ENCODE measurements around the gene RASAL1.

Gene RASAL1, protein sequence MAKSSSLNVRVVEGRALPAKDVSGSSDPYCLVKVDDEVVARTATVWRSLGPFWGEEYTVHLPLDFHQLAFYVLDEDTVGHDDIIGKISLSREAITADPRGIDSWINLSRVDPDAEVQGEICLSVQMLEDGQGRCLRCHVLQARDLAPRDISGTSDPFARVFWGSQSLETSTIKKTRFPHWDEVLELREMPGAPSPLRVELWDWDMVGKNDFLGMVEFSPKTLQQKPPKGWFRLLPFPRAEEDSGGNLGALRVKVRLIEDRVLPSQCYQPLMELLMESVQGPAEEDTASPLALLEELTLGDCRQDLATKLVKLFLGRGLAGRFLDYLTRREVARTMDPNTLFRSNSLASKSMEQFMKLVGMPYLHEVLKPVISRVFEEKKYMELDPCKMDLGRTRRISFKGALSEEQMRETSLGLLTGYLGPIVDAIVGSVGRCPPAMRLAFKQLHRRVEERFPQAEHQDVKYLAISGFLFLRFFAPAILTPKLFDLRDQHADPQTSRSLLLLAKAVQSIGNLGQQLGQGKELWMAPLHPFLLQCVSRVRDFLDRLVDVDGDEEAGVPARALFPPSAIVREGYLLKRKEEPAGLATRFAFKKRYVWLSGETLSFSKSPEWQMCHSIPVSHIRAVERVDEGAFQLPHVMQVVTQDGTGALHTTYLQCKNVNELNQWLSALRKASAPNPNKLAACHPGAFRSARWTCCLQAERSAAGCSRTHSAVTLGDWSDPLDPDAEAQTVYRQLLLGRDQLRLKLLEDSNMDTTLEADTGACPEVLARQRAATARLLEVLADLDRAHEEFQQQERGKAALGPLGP

DNA sequence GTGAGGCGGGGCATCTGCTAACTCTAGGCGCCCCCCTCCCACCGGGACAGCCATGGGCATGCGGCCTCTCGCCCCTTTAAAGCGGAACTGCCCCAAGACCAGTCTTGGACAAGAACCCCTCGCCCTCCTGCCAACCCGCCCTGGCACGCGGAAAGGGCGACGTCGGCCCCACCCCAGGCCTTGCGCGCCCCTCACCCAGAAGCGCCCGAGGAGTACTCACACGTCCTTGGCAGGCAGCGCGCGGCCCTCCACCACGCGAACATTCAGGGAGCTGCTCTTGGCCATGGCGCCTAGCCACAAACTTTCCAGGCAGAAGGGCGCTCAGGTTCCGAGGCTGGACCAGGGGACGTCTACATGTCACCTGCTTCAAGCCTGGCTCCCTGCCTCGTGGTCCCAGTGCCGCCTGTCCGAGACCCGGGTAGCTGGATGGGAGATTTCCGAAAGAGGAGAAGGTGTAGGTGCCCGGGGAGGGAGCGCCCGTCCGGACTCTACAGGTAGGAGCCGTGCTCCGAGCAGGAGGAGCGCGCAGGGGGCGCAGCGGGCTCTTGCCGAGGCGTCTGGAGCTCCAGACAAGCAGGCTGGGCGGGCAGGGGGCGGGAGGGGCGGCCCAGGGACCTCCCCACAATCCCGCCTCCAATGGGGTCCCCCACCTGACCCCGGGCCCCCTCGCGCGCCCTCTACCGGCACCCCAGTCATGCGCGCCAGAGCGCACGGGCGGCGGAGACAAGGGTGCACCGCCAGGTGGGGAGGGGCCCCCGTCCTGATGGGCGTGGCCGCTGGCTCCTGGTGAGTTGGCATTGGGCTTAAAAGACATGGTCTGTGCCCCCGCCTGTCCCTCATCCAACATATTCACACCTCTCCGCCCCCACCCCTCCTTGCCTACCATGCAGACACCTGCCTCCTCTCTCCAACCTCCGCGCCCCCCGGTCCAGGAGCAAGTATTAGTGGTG lies at the start of gene RASAL1:
TSS of gene RASAL1 (minus strand) at position 584 of the 950 bp plus-strand sequence. CDS start at position 285, 299 bp downstream.
- no peak within 1 kb of the TSS for H3K27ac ChIP-seq
- peak; percentile 67 for DNase-seq (ENCODE audit: low spot score)

DNA sequence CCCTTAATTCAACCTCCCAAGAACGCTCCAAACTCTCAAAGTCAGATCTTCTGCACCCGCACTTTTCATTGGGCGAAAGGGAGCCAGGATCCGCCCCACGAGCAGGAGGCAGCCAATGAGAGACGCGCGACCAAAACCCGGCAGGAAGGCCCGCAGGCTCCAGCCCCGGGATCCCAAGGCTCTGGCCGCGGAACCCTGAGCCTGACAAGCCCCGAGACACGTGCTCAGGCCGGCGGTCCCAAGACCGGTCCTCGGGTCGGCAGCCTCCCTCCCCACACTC lies 49.3 kb upstream of the RASAL1 start:
- TF ChIP-seq, protein P1, sequence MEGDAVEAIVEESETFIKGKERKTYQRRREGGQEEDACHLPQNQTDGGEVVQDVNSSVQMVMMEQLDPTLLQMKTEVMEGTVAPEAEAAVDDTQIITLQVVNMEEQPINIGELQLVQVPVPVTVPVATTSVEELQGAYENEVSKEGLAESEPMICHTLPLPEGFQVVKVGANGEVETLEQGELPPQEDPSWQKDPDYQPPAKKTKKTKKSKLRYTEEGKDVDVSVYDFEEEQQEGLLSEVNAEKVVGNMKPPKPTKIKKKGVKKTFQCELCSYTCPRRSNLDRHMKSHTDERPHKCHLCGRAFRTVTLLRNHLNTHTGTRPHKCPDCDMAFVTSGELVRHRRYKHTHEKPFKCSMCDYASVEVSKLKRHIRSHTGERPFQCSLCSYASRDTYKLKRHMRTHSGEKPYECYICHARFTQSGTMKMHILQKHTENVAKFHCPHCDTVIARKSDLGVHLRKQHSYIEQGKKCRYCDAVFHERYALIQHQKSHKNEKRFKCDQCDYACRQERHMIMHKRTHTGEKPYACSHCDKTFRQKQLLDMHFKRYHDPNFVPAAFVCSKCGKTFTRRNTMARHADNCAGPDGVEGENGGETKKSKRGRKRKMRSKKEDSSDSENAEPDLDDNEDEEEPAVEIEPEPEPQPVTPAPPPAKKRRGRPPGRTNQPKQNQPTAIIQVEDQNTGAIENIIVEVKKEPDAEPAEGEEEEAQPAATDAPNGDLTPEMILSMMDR (conservative IDR thresholded peaks at IDR 0.05; ENCODE audit: low read depth), result no peak
- ChIA-PET CTCF (interaction anchor here (0.6 to 2.4 kb wide), 2 partner anchors 10 to 678 kb away, joined by 3 to 8 read pairs; no protein-coding TSS in a partner anchor), POLR2A (ENCODE audit: low non-redundant PET) (interaction anchor here (0.6 to 1.0 kb wide), 2 partner anchors 39 to 150 kb away, joined by 3 to 8 read pairs; no protein-coding TSS in a partner anchor)
- H3K27ac ChIP-seq, result peak overlapping the region; percentile 91
- DNase-seq (ENCODE audit: low spot score), result peak; percentile 95

More for the DNA sequence above, at the start of gene RASAL1:
- ChIA-PET POLR2A (ENCODE audit: low non-redundant PET) (no interaction called here), CTCF (interaction anchor here (0.7 to 0.8 kb wide), 2 partner anchors 15 to 16 kb away, joined by 3 to 7 read pairs; no protein-coding TSS in a partner anchor)
- TF ChIP-seq, protein P1 (conservative IDR thresholded peaks at IDR 0.05; ENCODE audit: low read depth), result no peak; the same call in 1 of the 2 replicates

DNA sequence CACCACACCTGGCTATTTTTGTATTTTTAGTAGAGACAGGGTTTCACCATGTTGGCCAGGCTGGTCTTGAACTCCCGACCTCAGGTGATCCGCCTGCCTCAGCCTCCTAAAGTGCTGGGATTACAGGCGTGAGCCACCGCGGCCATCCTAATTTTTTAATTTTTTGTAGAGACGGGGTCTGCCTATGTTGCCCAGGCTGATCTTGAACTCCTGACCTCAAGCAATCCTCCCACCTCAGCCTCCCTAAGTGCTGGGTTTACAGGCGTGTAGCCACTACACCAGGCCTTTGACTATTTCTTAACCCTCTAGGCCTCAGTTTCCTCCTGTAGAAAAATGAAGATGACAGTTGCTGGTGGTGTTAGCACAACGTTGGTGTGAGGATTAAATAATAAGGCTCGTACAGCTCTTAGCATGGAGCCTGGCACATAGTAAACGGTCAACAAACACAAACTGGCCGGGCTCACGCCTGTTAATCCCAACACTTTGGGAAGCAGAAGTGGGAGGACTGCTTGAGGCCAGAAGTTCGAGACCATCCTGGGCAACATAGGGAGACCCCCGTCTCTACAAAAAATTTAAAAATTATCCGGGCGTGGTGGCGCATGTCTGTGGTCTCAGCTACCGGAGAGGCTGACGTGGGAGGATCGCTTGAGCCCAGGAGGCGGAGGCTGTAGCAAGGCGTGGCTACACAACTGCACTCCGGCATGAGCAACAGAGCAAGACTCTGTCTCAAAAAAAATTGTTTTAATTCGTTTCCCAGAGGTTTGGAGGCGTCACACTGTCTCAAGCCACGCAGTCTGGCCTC lies 48.7 kb upstream of the RASAL1 start:
- CTCF ChIA-PET, result interaction anchor here (0.6 kb wide), 1 partner anchor 678 kb away, joined by 3 read pairs; no protein-coding TSS in a partner anchor
- POLR2A ChIA-PET (ENCODE audit: low non-redundant PET), result interaction anchor here (1.0 kb wide), 1 partner anchor 151 kb away, joined by 8 read pairs; no protein-coding TSS in a partner anchor
- H3K27ac ChIP-seq, result peak overlapping the region; percentile 91
- TF ChIP-seq, protein P1 (conservative IDR thresholded peaks at IDR 0.05; ENCODE audit: low read depth), result no peak
- no peak for DNase-seq (ENCODE audit: low spot score)

DNA sequence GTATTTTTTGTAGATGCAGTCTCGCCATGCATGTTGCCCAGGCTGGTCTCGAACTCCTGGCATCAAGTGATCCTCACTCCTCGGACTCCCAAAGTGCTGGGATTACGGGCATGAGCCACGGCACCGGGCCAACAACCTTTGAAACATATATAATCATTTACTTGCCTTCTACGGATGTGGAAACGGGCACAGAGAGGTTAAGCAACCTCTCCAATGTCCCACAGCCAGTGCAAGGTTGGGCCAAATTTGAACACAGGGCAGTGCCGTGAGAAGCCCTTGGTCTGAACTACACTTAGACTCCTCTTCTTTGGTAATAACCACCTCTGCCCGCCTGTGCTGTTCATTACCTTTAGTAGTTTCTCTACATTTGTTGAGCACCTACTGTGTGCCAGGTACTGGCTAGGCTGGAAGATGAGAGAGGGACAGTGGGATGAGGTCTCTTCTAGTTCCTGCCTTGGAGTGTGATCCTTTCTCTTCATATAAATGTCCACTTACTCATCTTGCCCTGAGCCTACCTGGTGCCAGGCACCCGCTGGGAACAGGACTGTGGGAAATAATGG lies 47.5 kb upstream of the RASAL1 start:
- TF ChIP-seq, protein P1 (conservative IDR thresholded peaks at IDR 0.05; ENCODE audit: low read depth), result no peak
- ChIA-PET POLR2A (ENCODE audit: low non-redundant PET) (no interaction called here), CTCF (interaction anchor here (1.1 kb wide), 1 partner anchor 9 kb away, joined by 4 read pairs; no protein-coding TSS in a partner anchor)
- peak overlapping the region; percentile 13 for H3K27ac ChIP-seq
- no peak for DNase-seq (ENCODE audit: low spot score)

DNA sequence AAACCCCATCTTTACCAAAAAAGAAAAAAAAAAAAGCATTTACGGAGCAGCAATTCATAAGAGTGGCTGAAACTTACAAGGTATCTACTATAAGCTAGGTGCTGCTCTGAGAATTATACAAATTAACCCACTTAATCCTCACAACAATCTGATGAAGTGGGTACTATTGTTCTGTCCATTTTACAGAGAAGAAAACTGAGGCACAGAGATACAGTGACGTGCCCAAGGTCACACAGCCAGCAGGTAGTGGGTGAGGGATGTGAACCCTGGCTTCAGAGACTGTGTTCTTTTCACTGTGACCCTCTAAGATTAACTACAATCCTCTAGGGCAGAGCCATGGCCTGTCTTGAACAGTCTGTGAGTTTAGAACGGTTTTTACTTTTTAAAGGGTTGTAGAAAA lies 46.4 kb upstream of the RASAL1 start:
- ChIA-PET CTCF (interaction anchor here (1.1 kb wide), 1 partner anchor 7 kb away, joined by 4 read pairs; no protein-coding TSS in a partner anchor), POLR2A (ENCODE audit: low non-redundant PET) (no interaction called here)
- no peak overlapping the region for H3K27ac ChIP-seq
- TF ChIP-seq, protein P1 (conservative IDR thresholded peaks at IDR 0.05; ENCODE audit: low read depth), result no peak
- no peak for DNase-seq (ENCODE audit: low spot score)
